ENCODE measurements around the gene ARFGAP1. TPM values are rescaled to one million over a fixed set of nuclear protein-coding genes. Genes with fewer than 3 reads are reported as not detected.
"Not testable (repeated sequence)": the region's sequence is repeated elsewhere in the genome, so short reads cannot be mapped to it uniquely, and the experiment has no call there.

ARFGAP1 gene
- total and polyA plus RNA-seq, 2 donors from 2014 or later, result 40.4 to 84.3 TPM

DNA sequence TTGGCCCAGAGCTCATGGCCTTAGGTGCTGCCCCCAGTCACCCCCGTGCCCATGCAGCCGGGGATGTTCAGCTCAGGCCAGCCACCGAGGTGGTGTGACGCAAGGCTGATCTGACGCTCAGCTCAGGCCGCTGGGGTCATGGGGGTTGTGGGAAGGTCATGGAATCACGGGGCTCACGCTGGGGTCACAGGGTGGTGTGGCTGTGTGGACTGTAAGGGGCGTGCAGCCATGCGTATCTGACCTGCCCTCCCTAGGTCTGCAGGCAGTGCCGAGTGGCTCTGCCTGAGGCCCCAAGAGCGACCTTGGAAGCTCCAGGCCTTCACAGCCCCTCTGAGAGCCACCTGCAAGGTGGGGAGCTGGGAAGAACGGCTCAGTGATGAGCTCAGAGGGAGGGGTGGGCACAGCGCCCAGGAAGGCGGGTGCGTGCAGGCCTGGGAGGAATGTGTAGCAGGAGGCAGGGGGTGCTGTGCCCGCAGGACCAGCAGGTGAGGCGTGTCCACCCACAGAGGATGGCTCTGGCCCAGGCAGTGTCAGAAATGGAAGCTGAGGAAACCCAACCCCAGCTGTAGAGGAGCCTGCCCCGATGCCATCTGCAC lies 60.7 kb downstream of the ARFGAP1 start:
- TF ChIP-seq, protein P1, sequence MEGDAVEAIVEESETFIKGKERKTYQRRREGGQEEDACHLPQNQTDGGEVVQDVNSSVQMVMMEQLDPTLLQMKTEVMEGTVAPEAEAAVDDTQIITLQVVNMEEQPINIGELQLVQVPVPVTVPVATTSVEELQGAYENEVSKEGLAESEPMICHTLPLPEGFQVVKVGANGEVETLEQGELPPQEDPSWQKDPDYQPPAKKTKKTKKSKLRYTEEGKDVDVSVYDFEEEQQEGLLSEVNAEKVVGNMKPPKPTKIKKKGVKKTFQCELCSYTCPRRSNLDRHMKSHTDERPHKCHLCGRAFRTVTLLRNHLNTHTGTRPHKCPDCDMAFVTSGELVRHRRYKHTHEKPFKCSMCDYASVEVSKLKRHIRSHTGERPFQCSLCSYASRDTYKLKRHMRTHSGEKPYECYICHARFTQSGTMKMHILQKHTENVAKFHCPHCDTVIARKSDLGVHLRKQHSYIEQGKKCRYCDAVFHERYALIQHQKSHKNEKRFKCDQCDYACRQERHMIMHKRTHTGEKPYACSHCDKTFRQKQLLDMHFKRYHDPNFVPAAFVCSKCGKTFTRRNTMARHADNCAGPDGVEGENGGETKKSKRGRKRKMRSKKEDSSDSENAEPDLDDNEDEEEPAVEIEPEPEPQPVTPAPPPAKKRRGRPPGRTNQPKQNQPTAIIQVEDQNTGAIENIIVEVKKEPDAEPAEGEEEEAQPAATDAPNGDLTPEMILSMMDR (IDR thresholded peaks at IDR 0.05; ENCODE audit: borderline replicate concordance, extremely low read depth, insufficient read depth), result no peak
- Histone ChIP-seq H3K4me3 (ENCODE audit: low read length in 3 of 3) (no peak overlapping the region), H3K27me3 (ENCODE audit: control insufficient read depth, insufficient read depth, low read length) (no peaks in the 10 kb centered on the region), H3K9ac (ENCODE audit: low read length in 3 of 3) (no peak overlapping the region), H3K9me3 (ENCODE audit: control insufficient read depth in 2 of 3, insufficient read depth in 1 of 3, low read length in 3 of 3) (peaks cover 0 to 3% (median 2%) of the 10 kb centered on the region in 3 donors), H3K36me3 (ENCODE audit: control insufficient read depth in 2 of 3, insufficient read depth in 3 of 3, low read length in 3 of 3) (no peaks in the 10 kb centered on the region), H3K27ac (ENCODE audit: low read depth in 2 of 2, low read length in 2 of 2) (no peak overlapping the region), H3K4me1 (ENCODE audit: control insufficient read depth in 2 of 3, insufficient read depth in 2 of 3, low read depth in 1 of 3, low read length in 3 of 3) (peaks cover 0 to 5% (median 0%) of the 10 kb centered on the region in 3 donors)
- intact Hi-C loops (cut with DNase I), result no loop called here
- no peak for FAIRE-seq
- DNase-seq, result peak in 1 of 5 donors; percentile 62

DNA sequence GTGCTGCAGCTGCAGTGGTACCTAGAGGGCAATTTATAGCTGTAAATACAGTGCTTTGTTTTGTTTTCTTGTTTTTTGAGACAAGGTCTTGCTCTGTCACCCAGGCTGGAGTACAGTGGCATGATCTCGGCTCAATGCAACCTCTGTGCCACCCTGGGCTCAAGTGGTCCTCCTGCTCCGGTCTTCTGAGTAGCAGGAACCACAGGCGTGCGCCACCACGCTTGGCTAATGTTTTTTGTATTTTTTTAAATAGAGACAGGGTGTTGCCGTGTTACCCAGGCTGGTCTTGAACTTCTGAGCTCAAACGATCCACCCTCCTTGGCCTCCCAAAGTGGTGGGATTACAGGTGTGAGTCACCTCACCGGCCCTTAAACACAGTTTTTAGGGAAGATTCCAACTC lies 61.7 kb downstream of the ARFGAP1 start:
- TF ChIP-seq, protein P1 (IDR thresholded peaks at IDR 0.05; ENCODE audit: borderline replicate concordance, extremely low read depth, insufficient read depth), result no peak
- Histone ChIP-seq H3K27ac (ENCODE audit: low read depth in 2 of 2, low read length in 2 of 2) (no peak overlapping the region), H3K4me1 (ENCODE audit: control insufficient read depth in 2 of 3, insufficient read depth in 2 of 3, low read depth in 1 of 3, low read length in 3 of 3) (peaks cover 0 to 5% (median 0%) of the 10 kb centered on the region in 3 donors), H3K27me3 (ENCODE audit: control insufficient read depth, insufficient read depth, low read length) (no peaks in the 10 kb centered on the region), H3K4me3 (ENCODE audit: low read length in 3 of 3) (no peak overlapping the region), H3K9ac (ENCODE audit: low read length in 3 of 3) (no peak overlapping the region), H3K9me3 (ENCODE audit: control insufficient read depth in 2 of 3, insufficient read depth in 1 of 3, low read length in 3 of 3) (peaks cover 0 to 3% (median 2%) of the 10 kb centered on the region in 3 donors), H3K36me3 (ENCODE audit: control insufficient read depth in 2 of 3, insufficient read depth in 3 of 3, low read length in 3 of 3) (no peaks in the 10 kb centered on the region)
- no peak for FAIRE-seq
- intact Hi-C loops (cut with DNase I), result no loop called here
- DNase-seq, result no peak

DNA sequence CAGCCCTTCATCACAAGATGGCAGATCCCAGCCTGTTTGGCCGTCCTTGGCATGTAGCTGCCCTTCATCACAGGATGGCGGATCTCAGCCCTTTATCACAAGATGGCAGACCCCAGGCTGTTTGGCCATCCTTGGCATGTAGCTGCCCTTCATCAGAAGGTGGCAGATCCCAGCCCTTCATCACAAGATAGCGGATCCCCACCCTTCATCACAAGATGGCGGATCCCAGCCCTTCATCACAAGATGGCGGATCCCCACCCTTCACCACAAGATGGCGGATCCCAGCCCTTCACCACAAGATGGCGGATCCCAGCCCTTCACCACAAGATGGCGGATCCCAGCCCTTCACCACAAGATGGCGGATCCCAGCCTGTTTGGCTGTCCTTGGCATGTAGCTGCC lies 62.4 kb downstream of the ARFGAP1 start:
- H3K4me3 ChIP-seq (ENCODE audit: low read length in 3 of 3); intact Hi-C loops (cut with DNase I); H3K9me3 ChIP-seq (ENCODE audit: control insufficient read depth in 2 of 3, insufficient read depth in 1 of 3, low read length in 3 of 3); H3K27me3 ChIP-seq (ENCODE audit: control insufficient read depth, insufficient read depth, low read length); DNase-seq; H3K27ac ChIP-seq (ENCODE audit: low read depth in 2 of 2, low read length in 2 of 2); H3K36me3 ChIP-seq (ENCODE audit: control insufficient read depth in 2 of 3, insufficient read depth in 3 of 3, low read length in 3 of 3); FAIRE-seq; H3K9ac ChIP-seq (ENCODE audit: low read length in 3 of 3); H3K4me1 ChIP-seq (ENCODE audit: control insufficient read depth in 2 of 3, insufficient read depth in 2 of 3, low read depth in 1 of 3, low read length in 3 of 3): not testable (repeated sequence)

DNA sequence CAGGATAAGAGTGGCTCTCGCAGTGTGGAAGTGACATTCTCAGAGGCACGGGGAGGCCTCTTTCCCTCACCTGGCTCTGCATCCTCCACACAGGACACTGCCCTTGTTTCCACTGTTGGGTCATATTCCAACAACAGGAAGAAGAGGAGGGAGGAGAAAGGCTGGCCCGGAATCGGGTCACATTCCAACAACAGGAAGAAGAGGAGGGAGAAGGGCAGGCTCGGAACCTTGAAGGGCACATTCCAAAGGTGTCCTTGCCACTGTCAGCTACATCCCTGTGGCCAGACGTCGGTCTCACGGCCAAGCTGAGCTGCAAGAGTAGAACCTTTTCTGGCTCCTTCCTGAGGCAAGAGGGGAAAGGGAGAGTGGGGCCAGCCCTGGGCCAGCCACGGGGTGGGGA lies 63.1 kb downstream of the ARFGAP1 start:
- DNase-seq (peak in 2 of 5 donors; percentile 60 to 70), FAIRE-seq (no peak)
- intact Hi-C loops (cut with DNase I), result no loop called here
- Histone ChIP-seq H3K4me1 (ENCODE audit: control insufficient read depth in 2 of 3, insufficient read depth in 2 of 3, low read depth in 1 of 3, low read length in 3 of 3) (peaks cover 0 to 5% (median 0%) of the 10 kb centered on the region in 3 donors), H3K36me3 (ENCODE audit: control insufficient read depth in 2 of 3, insufficient read depth in 3 of 3, low read length in 3 of 3) (no peaks in the 10 kb centered on the region), H3K9ac (ENCODE audit: low read length in 3 of 3) (no peak overlapping the region), H3K27me3 (ENCODE audit: control insufficient read depth, insufficient read depth, low read length) (no peaks in the 10 kb centered on the region), H3K27ac (ENCODE audit: low read depth in 2 of 2, low read length in 2 of 2) (no peak overlapping the region), H3K9me3 (ENCODE audit: control insufficient read depth in 2 of 3, insufficient read depth in 1 of 3, low read length in 3 of 3) (peaks cover 0 to 3% (median 2%) of the 10 kb centered on the region in 3 donors), H3K4me3 (ENCODE audit: low read length in 3 of 3) (no peak overlapping the region)
- TF ChIP-seq, protein P1 (IDR thresholded peaks at IDR 0.05; ENCODE audit: borderline replicate concordance, extremely low read depth, insufficient read depth), result no peak
